HepG2 (cell line): ENCODE data around the gene MYCBP2. TPM values are rescaled to one million over a fixed set of nuclear protein-coding genes. Genes with fewer than 3 reads are reported as not detected.

Experiments used
- ATAC-seq: fragments of 200-7000 bp; cut with Tn5 transposase; 3 replicates; pipeline ENCODE4 v1.9.1; 2020; ENCODE audit warnings: mild to moderate bottlenecking, moderate library complexity
- BruUV-seq: library from RNA; stranded (reverse); fragments of 400-500 nt; replicated peaks from 2 replicates; lab custom pipeline; 2021; lab: Mats Ljungman, UMichigan
- CTCF ChIA-PET: fragments of 300-600 bp; formaldehyde crosslinking; extraction: SDS; loops from one replicate; lab custom pipeline; 2021; ENCODE audit warnings: low total read pairs, inconsistent platforms, low intra/inter-chr PET ratio; lab: Yijun Ruan, JAX
- POLR2A ChIA-PET: fragments of 350-600 bp; sonication (Branson Sonifier 250); formaldehyde crosslinking; loops from one replicate; lab custom pipeline; 2020; ENCODE audit warnings: antibody characterized with exemption, inconsistent platforms; lab: Yijun Ruan, JAX
- DNase-seq: peaks from one replicate; pipeline ENCODE4 v3.0.0-alpha.2; 2015; ENCODE audit warnings: low spot score
- FAIRE-seq: peaks from 3 replicates; lab custom pipeline; 2011; peaks lifted over from hg19 to GRCh38; lab: Jason Lieb, UNC
- H2AFZ ChIP-seq: one replicate; pipeline ENCODE4 v1.6.1; 2011; ENCODE audit warnings: low read length, inconsistent platforms
- H3K27ac ChIP-seq: fragments of 300-600 bp; 3 replicates; pipeline ENCODE4 v1.8.0; 2011; ENCODE audit warnings: mixed run types, mild to moderate bottlenecking, mixed read lengths, low read length, inconsistent platforms; ENCODE audit not compliant: insufficient read depth; ENCODE audit errors: extremely low read length
- H3K27me3 ChIP-seq, 2 experiments: fragments of 200-600 bp in 1 of 2; 2 replicates in 1 of 2; 3 replicates in 1 of 2; pipeline versions ENCODE4 v1.6.0 to v1.8.0; 2011; ENCODE audit warnings: low read length in 2 of 2, mild to moderate bottlenecking in 2 of 2, moderate library complexity in 2 of 2, inconsistent platforms in 1 of 2; ENCODE audit not compliant: insufficient read depth in 2 of 2, control insufficient read depth in 1 of 2
- H3K36me3 ChIP-seq, 2 experiments: fragments of 200-600 bp in 1 of 2; replicated peaks in 1 of 2; 2 replicates in 1 of 2; 3 replicates in 1 of 2; pipeline versions ENCODE4 v1.5.1 to v1.8.0; 2011; ENCODE audit warnings: low read length in 2 of 2, inconsistent platforms in 1 of 2; ENCODE audit not compliant: insufficient read depth in 2 of 2, control insufficient read depth in 1 of 2
- H3K4me1 ChIP-seq: 2 replicates; pipeline ENCODE4 v1.5.1; 2012; ENCODE audit warnings: low read length, inconsistent platforms; ENCODE audit not compliant: insufficient read depth
- H3K4me2 ChIP-seq: 2 replicates; pipeline ENCODE4 v1.6.0; 2011; ENCODE audit warnings: low read depth, low read length, inconsistent platforms
- H3K4me3 ChIP-seq, 3 experiments: fragments of 200-600 bp in 1 of 3; sonication (generic), shearing (Covaris generic) in 1 of 3; replicated peaks in 1 of 3; 2 replicates each; pipeline ENCODE4 v1.5.1; 2011 to 2016; ENCODE audit warnings: low read length in 3 of 3, inconsistent platforms in 2 of 3, low read depth in 2 of 3, mild to moderate bottlenecking in 2 of 3, control low read depth in 1 of 3, mixed read lengths in 1 of 3; ENCODE audit not compliant: insufficient read depth in 1 of 3
- H3K79me2 ChIP-seq: one replicate; pipeline ENCODE4 v1.6.1; 2011; ENCODE audit warnings: low read length, inconsistent platforms; ENCODE audit not compliant: insufficient read depth
- H3K9ac ChIP-seq: 2 replicates; pipeline ENCODE4 v1.6.0; 2011; ENCODE audit warnings: mild to moderate bottlenecking, low read depth, low read length, inconsistent platforms; ENCODE audit not compliant: insufficient read depth
- H3K9me3 ChIP-seq: 2 replicates; pipeline ENCODE4 v1.5.1; 2012; ENCODE audit warnings: mild to moderate bottlenecking, low read length
- H4K20me1 ChIP-seq: 2 replicates; pipeline ENCODE4 v1.6.0; 2011; ENCODE audit warnings: inconsistent platforms, mild to moderate bottlenecking, low read length, moderate library complexity; ENCODE audit not compliant: insufficient read depth
- CEBPG ChIP-seq: IDR thresholded peaks from 2 replicates; pipeline ENCODE4 v1.6.1; 2016
- DNMT3B ChIP-seq: conservative IDR thresholded peaks from 2 replicates; pipeline ENCODE4 v1.6.1; 2016; ENCODE audit warnings: missing biosample characterization, control low read depth
- HMGA1 ChIP-seq: sonication (generic); formaldehyde crosslinking; conservative IDR thresholded peaks from 2 replicates; pipeline ENCODE4 v1.4.0; 2020; ENCODE audit warnings: missing genetic modification reagents
- HNF4A ChIP-seq: sonication (generic); formaldehyde crosslinking; IDR thresholded peaks from 2 replicates; pipeline ENCODE4 v1.4.0; 2020; ENCODE audit warnings: missing genetic modification reagents
- HOXA3 ChIP-seq: sonication (generic); formaldehyde crosslinking; IDR thresholded peaks from 2 replicates; pipeline ENCODE4 v1.5.0; 2020; ENCODE audit warnings: missing genetic modification reagents
- MED13 ChIP-seq: sonication (generic); formaldehyde crosslinking; IDR thresholded peaks from 2 replicates; pipeline ENCODE4 v1.5.0; 2020; ENCODE audit warnings: missing genetic modification reagents
- NAIF1 ChIP-seq: sonication (generic); formaldehyde crosslinking; IDR thresholded peaks from 2 replicates; pipeline ENCODE4 v1.5.0; 2020; ENCODE audit warnings: mild to moderate bottlenecking, missing genetic modification reagents, borderline replicate concordance
- NFIC ChIP-seq: IDR thresholded peaks from 2 replicates; pipeline ENCODE4 v1.6.1; 2012; ENCODE audit warnings: mild to moderate bottlenecking, low read length, inconsistent platforms
- NONO ChIP-seq, 2 experiments: fragments of 450-650 bp in 1 of 2; sonication (generic) in 1 of 2; formaldehyde crosslinking in 1 of 2; IDR thresholded peaks in 1 of 2; conservative IDR thresholded peaks in 1 of 2; 2 replicates each; pipeline versions ENCODE4 v1.6.1 to v1.8.0; 2017 to 2022; ENCODE audit warnings: mild to moderate bottlenecking in 1 of 2, missing genetic modification reagents in 1 of 2, moderate library complexity in 1 of 2
- SAP130 ChIP-seq: IDR thresholded peaks from 2 replicates; pipeline ENCODE4 v1.6.1; 2016; ENCODE audit warnings: low read depth
- U2AF2 ChIP-seq: fragments of 200-400 bp; formaldehyde crosslinking; IDR thresholded peaks from 2 replicates; pipeline ENCODE4 v1.6.1; 2017; ENCODE audit warnings: low read depth, mild to moderate bottlenecking, low read length
- ZBTB3 ChIP-seq: sonication (generic); formaldehyde crosslinking; IDR thresholded peaks from 2 replicates; pipeline ENCODE4 v1.4.0; 2020; ENCODE audit warnings: low read depth, mild to moderate bottlenecking, moderate library complexity, missing genetic modification reagents, borderline replicate concordance
- ZNF367 ChIP-seq: sonication (generic); formaldehyde crosslinking; IDR thresholded peaks from 2 replicates; pipeline ENCODE4 v1.4.0; 2020; ENCODE audit warnings: missing genetic modification reagents, borderline replicate concordance
- ZNF558 ChIP-seq: sonication (generic); formaldehyde crosslinking; IDR thresholded peaks from 2 replicates; pipeline ENCODE4 v1.9.0; 2022; ENCODE audit warnings: mild to moderate bottlenecking, missing genetic modification reagents, borderline replicate concordance
- ZNF598 ChIP-seq: sonication (generic); formaldehyde crosslinking; IDR thresholded peaks from 2 replicates; pipeline ENCODE4 v1.5.1; 2020; ENCODE audit warnings: mild to moderate bottlenecking, missing genetic modification reagents, borderline replicate concordance
- ZNF883 ChIP-seq: sonication (generic); formaldehyde crosslinking; IDR thresholded peaks from 2 replicates; pipeline ENCODE4 v1.5.1; 2020; ENCODE audit warnings: mild to moderate bottlenecking, missing genetic modification reagents; ENCODE audit errors: not compliant biosample characterization
- WGBS: methylation state at CpG from one replicate; pipeline ENCODE4 v1.1.6; 2017; ENCODE audit warnings: low lambda C conversion rate; 5-methylcytosine and 5-hydroxymethylcytosine counted together
- in situ Hi-C: cut with HindIII; loops from 2 replicates; pipeline ENCODE4 v1.10.0; 2017; ENCODE audit warnings: low pct_unique_long_range_greater_than_20kb; ENCODE audit not compliant: extremely low pct_ligation_motif_present
- intact Hi-C: fragments of 100-400 bp; cut with micrococcal nuclease; formaldehyde crosslinking; loops from one replicate; pipeline ENCODE4 v1.10.0; 2022; ENCODE audit not compliant: unreplicated experiment
- polyA plus RNA-seq, 8 experiments: library from polyadenylated mRNA; depleted of rRNA in 3 of 8; stranded (reverse) in 7 of 8; unstranded in 1 of 8; fragments of >200 nt; fragmentation: Illumina TruSeq in 4 of 8; extraction: Trizol in 4 of 8; gene quantifications; 2 replicates each; pipeline versions ENCODE4 v1.2.1 to v1.2.3, GENCODE V29; 2011 to 2016; ENCODE audit warnings: low read depth in 4 of 8, missing spikeins in 1 of 8, mixed read lengths in 1 of 8; ENCODE audit not compliant: insufficient read depth in 1 of 8
- total RNA-seq, 5 experiments: library from RNA; depleted of rRNA; stranded (reverse); fragments of >200 nt; fragmentation: Illumina TruSeq; extraction: Trizol; gene quantifications; 2 replicates each; pipeline ENCODE4 v1.2.3, GENCODE V29; 2016; ENCODE audit warnings: low read depth in 1 of 5
- TF ChIP-seq, protein P1 (sequence below): sonication (generic); formaldehyde crosslinking; IDR thresholded peaks from 2 replicates; pipeline ENCODE4 v1.5.1; 2020; ENCODE audit warnings: missing genetic modification reagents, mild to moderate bottlenecking, borderline replicate concordance

MYCBP2 gene
- total and polyA plus RNA-seq, 2 of the 13 experiments (the other 11 are each of a cell fraction or from before 2014, with no cell fraction given): 16.3 to 35.3 TPM

DNA sequence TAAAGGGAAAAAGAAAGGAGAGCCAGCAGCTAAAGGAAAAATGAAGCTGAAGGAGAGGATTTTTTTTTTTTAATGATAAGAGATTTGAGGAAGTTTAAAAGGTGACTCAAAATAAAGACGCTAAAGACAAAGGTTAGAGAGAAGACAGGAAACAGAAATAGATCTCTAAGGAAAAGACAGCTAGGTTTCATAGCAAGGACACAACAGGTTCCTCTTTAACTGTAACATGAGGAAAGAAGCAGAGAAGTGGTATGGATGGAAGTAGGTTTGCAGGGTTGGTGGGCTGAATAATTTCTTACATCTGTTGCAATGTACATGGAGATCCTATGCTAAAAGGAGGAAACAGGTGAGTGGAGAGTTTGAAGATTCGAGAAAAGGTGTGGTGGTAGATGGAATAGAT, 107.5 kb downstream of the MYCBP2 start:
- in situ Hi-C loops: no loop called here
- H3K36me3 ChIP-seq: peaks cover 0 to 5% of the 10 kb centered on the region in 2 experiments; a peak in 2 of 5 replicates
- TF ChIP-seq SAP130 (CRISPR knock-in tag): no peak
- no peak for TF ChIP-seq HMGA1
- TF ChIP-seq, protein P1, sequence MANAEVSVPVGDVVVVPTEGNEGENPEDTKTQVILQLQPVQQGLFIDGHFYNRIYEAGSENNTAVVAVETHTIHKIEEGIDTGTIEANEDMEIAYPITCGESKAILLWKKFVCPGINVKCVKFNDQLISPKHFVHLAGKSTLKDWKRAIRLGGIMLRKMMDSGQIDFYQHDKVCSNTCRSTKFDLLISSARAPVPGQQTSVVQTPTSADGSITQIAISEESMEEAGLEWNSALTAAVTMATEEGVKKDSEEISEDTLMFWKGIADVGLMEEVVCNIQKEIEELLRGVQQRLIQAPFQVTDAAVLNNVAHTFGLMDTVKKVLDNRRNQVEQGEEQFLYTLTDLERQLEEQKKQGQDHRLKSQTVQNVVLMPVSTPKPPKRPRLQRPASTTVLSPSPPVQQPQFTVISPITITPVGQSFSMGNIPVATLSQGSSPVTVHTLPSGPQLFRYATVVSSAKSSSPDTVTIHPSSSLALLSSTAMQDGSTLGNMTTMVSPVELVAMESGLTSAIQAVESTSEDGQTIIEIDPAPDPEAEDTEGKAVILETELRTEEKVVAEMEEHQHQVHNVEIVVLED: no peak
- TF ChIP-seq MED13: no peak
- TF ChIP-seq ZBTB3 (CRISPR knock-in tag): no peak
- TF ChIP-seq ZNF367 (CRISPR knock-in tag): no peak
- TF ChIP-seq NONO (IDR thresholded peaks at IDR 0.05): no peak
- no peak for TF ChIP-seq NONO (CRISPR knock-in tag; conservative IDR thresholded peaks at IDR 0.05)
- no peak for TF ChIP-seq NAIF1
- no peak for TF ChIP-seq ZNF598
- no peak for TF ChIP-seq ZNF558 (CRISPR knock-in tag)
- TF ChIP-seq CEBPG (CRISPR knock-in tag): no peak
- no peak for TF ChIP-seq ZNF883 (CRISPR knock-in tag)
- no peak for TF ChIP-seq DNMT3B
- no peak for TF ChIP-seq NFIC
- TF ChIP-seq HOXA3: no peak
- TF ChIP-seq U2AF2: no peak
- TF ChIP-seq HNF4A (CRISPR knock-in tag): no peak

More for the DNA sequence above, 107.5 kb downstream of the MYCBP2 start:
- no peak overlapping the region for H3K4me3 ChIP-seq
- H3K9me3 ChIP-seq: no peaks in the 10 kb centered on the region
- intact Hi-C loops: no loop called here
- WGBS: 90% methylated on average over 2 of the region's 2 CpGs
- H3K27me3 ChIP-seq: no peaks in the 10 kb centered on the region
- no peaks in the 10 kb centered on the region for H4K20me1 ChIP-seq
- DNase-seq (no peak), ATAC-seq (no peak), FAIRE-seq (no peak)
- no peak overlapping the region for H3K27ac ChIP-seq
- no peak overlapping the region for H3K4me2 ChIP-seq
- CTCF ChIA-PET: no interaction called here
- H3K79me2 ChIP-seq: no peaks in the 10 kb centered on the region
- H2AFZ ChIP-seq: no peak overlapping the region
- POLR2A ChIA-PET: no interaction called here
- no peaks in the 10 kb centered on the region for H3K4me1 ChIP-seq
- no TSS peak for BruUV-seq
- H3K9ac ChIP-seq: no peak overlapping the region
